ENCODE results near the gene DOK3.

Gene DOK3

DNA sequence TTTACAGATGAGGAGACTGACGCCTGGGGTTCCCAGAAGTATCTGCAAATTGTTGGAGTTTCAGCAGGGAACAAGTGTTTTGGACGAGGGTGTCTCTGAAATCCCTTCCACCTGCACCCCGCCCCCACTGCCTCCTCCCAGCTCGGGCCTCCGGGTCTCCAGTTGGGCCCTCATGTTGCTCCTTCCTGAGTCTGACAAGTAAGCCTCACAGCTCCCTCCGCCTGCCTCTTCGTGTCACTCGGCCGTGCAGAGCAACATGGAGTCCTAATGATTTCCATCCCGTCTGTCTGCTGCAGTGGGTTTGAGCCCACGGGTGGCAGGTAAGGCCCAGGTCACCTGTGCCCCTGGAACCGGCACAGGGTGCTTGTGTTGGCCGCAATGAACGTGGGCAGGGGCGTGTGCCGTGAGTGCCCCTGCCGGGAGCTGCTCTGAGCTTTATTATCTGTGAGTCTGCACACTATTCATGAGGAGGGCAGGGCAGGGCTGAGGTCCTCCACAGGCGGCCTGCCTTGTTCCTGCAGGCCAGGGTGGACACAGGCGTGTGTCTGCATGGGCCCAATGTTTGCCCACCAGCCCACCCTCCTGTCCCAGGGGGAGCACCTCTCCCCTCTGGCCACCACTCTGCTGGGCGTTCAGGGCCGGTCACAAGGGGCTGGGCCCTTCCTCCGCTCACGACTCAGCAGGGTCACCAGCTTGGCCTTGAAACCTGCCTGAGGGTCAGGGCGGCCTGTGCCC, 6.1 kb downstream of the DOK3 start:
- no peak overlapping the region for H3K4me3 ChIP-seq (replicated peaks; ENCODE audit: low read depth, low read length)
- TF ChIP-seq, protein P1, sequence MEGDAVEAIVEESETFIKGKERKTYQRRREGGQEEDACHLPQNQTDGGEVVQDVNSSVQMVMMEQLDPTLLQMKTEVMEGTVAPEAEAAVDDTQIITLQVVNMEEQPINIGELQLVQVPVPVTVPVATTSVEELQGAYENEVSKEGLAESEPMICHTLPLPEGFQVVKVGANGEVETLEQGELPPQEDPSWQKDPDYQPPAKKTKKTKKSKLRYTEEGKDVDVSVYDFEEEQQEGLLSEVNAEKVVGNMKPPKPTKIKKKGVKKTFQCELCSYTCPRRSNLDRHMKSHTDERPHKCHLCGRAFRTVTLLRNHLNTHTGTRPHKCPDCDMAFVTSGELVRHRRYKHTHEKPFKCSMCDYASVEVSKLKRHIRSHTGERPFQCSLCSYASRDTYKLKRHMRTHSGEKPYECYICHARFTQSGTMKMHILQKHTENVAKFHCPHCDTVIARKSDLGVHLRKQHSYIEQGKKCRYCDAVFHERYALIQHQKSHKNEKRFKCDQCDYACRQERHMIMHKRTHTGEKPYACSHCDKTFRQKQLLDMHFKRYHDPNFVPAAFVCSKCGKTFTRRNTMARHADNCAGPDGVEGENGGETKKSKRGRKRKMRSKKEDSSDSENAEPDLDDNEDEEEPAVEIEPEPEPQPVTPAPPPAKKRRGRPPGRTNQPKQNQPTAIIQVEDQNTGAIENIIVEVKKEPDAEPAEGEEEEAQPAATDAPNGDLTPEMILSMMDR (IDR thresholded peaks at IDR 0.05; ENCODE audit: low read depth, low read length, missing control alignments), result no peak
- no peak for DNase-seq (ENCODE audit: extremely low read depth, low read depth)

DNA sequence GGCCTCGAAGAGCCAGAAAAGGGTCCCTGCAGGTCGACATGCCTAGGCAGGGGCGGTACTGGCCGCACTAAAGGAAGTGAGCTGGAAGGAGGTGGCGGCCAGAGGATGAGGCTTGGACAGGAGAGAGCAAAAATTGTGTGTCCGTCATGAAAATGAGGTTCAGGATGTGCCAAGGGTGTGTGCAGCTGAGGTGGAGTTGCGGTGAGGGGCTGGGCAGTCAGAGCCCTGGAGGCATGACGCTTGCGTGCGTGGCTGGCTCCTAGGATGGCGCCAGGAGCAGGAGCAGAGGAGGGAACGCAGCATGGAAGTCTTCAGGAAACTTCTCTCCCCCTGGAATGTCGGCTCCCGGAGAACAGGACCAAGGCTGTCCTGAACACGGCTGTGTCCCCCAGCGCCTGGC, 6.7 kb downstream of the DOK3 start:
- TF ChIP-seq, protein P1 (IDR thresholded peaks at IDR 0.05; ENCODE audit: low read depth, low read length, missing control alignments), result no peak
- no peak overlapping the region for H3K4me3 ChIP-seq (replicated peaks; ENCODE audit: low read depth, low read length)
- no peak for DNase-seq (ENCODE audit: extremely low read depth, low read depth)

DNA sequence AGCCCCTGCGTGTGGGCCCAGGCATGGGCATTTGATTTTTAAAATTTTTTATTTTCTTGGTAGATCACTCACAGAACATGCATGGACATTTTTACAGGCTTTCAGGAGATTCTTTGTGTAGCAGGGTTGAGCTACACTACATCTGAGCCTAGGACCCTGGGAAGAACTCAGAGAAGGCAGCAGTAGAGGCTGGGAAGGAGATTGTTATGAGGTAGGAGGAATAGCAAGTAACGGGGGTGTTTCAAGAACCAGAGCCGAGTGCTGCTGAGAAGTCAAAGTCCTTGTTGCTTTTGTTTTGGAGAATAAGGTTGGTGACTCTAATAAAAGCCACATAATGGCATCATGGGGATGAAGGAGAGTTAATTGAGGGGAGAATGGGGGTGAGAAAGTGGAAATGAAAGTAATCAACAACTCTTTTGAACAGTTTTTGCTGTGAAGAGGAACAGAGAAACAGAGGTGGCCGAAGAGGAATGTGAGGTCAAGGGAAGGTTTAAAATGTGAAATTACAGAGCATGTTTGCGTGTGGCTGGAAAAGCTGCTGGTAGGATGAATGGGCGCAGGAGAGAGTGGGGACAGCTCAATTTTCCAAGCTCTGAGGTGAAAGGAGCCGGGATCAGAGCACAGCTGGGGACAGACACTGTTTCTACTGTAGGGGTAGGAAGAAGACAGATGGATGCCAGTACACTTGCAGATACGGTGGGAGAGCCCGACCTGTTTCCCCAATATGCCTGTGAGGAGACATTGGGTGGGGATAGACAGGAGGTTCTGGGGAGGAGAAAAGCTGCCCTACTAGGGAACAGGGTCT, 7.5 kb downstream of the DOK3 start:
- TF ChIP-seq, protein P1 (IDR thresholded peaks at IDR 0.05; ENCODE audit: low read depth, low read length, missing control alignments), result no peak
- no peak for DNase-seq (ENCODE audit: extremely low read depth, low read depth)
- H3K4me3 ChIP-seq (replicated peaks; ENCODE audit: low read depth, low read length), result no peak overlapping the region

DNA sequence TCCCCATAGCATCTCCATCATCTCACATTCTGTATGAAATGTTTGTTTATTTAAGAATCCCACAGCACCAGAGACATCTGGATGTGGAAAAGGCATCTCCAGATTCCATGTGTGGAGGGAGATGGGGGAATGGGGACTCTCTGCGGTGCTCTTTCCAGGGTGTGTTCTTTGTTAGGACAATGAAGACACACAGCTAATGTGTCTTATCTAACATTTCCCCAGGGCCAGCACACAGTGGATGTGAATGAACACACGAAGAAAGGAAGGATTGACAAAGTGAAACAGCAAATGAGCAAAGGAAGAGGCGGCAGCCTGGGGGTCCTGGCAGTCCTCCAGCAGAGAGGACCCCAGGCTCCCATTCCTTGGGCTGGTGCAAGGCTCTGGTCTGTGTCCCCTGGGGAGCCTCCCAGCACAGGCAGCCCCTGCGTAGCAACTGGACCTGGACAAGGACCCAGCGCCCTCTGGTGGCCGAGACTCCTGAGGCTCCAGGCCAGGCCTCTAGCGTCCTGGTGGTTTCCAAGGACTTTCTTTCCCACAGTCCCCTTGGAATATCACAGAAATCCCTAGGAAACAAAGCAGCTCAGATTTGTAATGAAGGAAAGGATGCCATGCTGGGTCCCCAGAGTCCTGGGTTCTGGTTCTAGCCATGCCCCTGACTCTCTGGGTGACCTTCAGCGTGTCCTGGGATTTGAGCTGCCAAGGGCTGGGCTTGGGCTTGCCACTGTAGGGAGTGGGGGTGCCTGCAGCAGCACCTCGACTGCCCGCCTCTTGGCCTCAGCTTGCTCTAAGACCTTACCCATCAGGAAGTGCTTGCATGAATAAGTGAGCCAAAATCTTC, 8.7 kb downstream of the DOK3 start:
- DNase-seq (ENCODE audit: extremely low read depth, low read depth), result peak; percentile 67
- no peak overlapping the region for H3K4me3 ChIP-seq (replicated peaks; ENCODE audit: low read depth, low read length)
- TF ChIP-seq, protein P1 (IDR thresholded peaks at IDR 0.05; ENCODE audit: low read depth, low read length, missing control alignments), result peak; percentile 99

DNA sequence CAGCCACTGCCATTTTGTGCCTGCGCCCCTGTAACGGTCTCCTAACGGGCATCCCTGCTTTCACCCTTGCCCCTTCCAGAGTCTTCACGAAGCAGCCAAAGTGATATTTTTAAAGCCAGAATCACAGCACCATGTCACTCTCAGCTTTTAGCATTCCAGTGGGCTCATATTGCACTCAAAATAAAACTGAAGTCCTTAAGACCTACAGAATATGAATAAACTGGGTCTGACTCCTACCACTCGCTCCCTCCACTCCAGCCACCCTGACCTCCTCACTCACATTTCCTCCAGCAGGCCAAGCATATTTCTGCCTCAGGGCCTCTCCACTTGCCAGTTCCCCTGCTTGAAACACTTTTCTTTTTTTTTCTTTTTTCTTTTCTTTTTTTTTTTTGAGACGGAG, 9.8 kb downstream of the DOK3 start:
- TF ChIP-seq, protein P1 (IDR thresholded peaks at IDR 0.05; ENCODE audit: low read depth, low read length, missing control alignments), result no peak
- DNase-seq (ENCODE audit: extremely low read depth, low read depth), result no peak
- H3K4me3 ChIP-seq (replicated peaks; ENCODE audit: low read depth, low read length), result no peak overlapping the region

DNA sequence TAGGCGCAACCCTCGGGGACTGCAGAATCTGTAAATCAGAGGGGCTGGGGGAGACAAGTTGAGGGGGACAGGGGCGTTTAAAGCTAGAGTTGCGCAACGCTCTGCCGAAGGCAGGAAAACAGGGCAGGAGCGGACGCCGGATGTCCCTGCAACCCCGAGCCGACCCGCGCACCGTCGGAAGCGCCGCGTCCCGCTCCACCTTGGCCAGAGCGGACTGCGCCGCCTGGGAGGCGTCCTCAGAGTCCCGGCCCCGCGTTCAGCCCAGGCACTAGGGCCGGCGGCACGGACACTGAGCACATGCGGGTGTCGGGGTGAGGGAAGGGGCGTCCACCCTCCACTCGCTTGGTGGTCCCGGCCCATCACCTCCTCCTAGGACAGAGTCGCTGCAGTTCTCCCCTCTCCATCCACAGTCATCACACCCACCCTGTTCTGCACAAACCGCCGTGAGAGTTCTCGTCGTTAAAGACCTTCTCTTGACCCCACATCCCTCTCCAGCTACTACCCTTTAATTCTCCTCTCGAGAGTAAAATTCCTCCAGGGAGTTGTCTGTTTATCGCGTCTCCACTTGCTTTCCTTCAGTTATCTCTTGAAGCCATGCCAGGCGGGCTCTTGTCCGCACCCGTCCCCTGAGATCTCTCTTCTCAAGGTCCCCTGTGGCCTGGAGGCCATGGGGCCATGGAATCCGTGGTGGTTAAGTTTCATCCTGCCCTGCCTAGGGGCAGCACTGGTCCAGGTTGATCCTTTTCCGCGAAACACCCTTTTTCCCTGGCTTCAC, 11.4 kb downstream of the DOK3 start:
- TF ChIP-seq, protein P1 (IDR thresholded peaks at IDR 0.05; ENCODE audit: low read depth, low read length, missing control alignments), result no peak
- H3K4me3 ChIP-seq (replicated peaks; ENCODE audit: low read depth, low read length), result peak overlapping the region; percentile 80
- DNase-seq (ENCODE audit: extremely low read depth, low read depth), result no peak

Measured in HFF-Myc (cell line).